SH-SY5Y (cell line): Measurements from ENCODE around the gene AHSG.

Experiments used
- GATA2 ChIP-seq: IDR thresholded peaks from 2 replicates; pipeline ENCODE4 v1.6.1; 2011; ENCODE audit warnings: mild to moderate bottlenecking, low read depth, low read length
- GATA3 ChIP-seq: IDR thresholded peaks from 2 replicates; pipeline ENCODE4 v1.6.1; 2011; ENCODE audit warnings: low read depth, mild to moderate bottlenecking, low read length, moderate library complexity

GRCh38 chr3:186628756-186629155, 15.9 kb downstream of the AHSG start:
- no peak for TF ChIP-seq GATA2
- TF ChIP-seq GATA3, result no peak
